Endothelial cell of umbilical vein (primary cell): ENCODE measurements around the gene MEIOB.

Experiments used
- JUN ChIP-seq: IDR thresholded peaks from 2 replicates; pipeline ENCODE4 v1.6.1; 2011; ENCODE audit warnings: borderline replicate concordance, low read depth; ENCODE audit not compliant: insufficient read length, insufficient read depth
- MAX ChIP-seq: IDR thresholded peaks from 2 replicates; pipeline ENCODE4 v1.6.1; 2011; ENCODE audit not compliant: insufficient read depth, insufficient read length
- POLR2A ChIP-seq: IDR thresholded peaks from 2 replicates; pipeline ENCODE4 v1.6.1; 2012; ENCODE audit warnings: low read depth, mild to moderate bottlenecking, control low read depth, low read length
- TF ChIP-seq, protein P1 (sequence below), 2 donors: IDR thresholded peaks; 1 replicate in 1 of 2; 2 replicates in 1 of 2; pipeline ENCODE4 v1.5.1; 2011; ENCODE audit warnings: low read length in 2 of 2, mild to moderate bottlenecking in 2 of 2, moderate library complexity in 2 of 2, control low read depth in 1 of 2, inconsistent platforms in 1 of 2, low read depth in 1 of 2; ENCODE audit not compliant: insufficient read depth in 1 of 2; ENCODE audit errors: extremely low read depth in 1 of 2

DNA sequence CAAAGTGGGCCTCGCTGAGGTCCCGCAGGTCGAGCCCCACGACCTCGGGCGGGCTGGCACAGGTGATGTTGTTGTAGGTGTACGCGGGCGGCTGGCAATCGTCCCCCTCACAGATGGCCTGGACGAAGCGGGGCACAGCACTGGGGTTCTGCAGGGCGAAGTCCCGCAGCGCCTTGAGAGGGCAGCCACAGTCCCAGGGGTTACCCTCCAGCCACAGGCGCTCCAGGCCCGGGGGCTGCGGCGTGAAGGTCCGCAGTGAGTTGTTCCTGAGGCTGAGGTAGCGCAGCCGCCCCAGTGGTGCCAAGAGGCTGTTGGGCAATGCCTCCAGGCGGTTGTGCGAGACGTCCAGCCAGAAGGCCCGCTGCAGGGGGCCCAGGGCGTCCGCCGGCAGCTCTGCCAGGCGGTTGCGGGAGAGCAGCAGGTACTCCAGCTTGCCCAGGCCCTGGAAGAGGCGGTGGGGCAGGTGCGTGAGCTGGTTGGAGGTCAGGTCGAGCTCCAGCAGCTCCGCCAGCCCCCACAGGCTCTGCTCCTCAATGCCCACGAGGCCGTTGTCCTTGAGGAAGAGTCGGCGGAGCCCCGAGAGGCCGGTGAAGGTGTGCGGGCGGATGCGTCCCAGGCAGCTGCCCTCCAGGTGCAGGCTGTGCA lies 81.2 kb downstream of the MEIOB start:
- TF ChIP-seq MAX (no peak), JUN (no peak), POLR2A (no peak)
- TF ChIP-seq, protein P1, sequence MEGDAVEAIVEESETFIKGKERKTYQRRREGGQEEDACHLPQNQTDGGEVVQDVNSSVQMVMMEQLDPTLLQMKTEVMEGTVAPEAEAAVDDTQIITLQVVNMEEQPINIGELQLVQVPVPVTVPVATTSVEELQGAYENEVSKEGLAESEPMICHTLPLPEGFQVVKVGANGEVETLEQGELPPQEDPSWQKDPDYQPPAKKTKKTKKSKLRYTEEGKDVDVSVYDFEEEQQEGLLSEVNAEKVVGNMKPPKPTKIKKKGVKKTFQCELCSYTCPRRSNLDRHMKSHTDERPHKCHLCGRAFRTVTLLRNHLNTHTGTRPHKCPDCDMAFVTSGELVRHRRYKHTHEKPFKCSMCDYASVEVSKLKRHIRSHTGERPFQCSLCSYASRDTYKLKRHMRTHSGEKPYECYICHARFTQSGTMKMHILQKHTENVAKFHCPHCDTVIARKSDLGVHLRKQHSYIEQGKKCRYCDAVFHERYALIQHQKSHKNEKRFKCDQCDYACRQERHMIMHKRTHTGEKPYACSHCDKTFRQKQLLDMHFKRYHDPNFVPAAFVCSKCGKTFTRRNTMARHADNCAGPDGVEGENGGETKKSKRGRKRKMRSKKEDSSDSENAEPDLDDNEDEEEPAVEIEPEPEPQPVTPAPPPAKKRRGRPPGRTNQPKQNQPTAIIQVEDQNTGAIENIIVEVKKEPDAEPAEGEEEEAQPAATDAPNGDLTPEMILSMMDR (IDR thresholded peaks at IDR 0.05; ENCODE audit: extremely low read depth in 1 of 2, insufficient read depth in 1 of 2, low read depth in 1 of 2, low read length in 2 of 2) = no peak
